GM12878 (cell line): ENCODE measurements around the gene RAB25. TPM values are rescaled to one million over a fixed set of nuclear protein-coding genes. Genes with fewer than 3 reads are reported as not detected.
A peak's percentile ranks its signal among the peaks of the same experiment; 100 is the strongest.

Experiments
- ATAC-seq: fragments of 200-7000 bp; cut with Tn5 transposase; 3 replicates; pipeline ENCODE4 v1.9.1; 2020; ENCODE audit warnings: mild to moderate bottlenecking, moderate library complexity
- BruUV-seq: library from RNA; stranded (reverse); fragments of 400-500 nt; replicated peaks from 2 replicates; lab custom pipeline; 2021; lab: Mats Ljungman, UMichigan
- CTCF ChIA-PET: fragments of 300-600 bp; sonication (Branson Sonifier 250); formaldehyde crosslinking; extraction: SDS; loops from one replicate; lab custom pipeline; 2021; ENCODE audit warnings: inconsistent platforms; lab: Yijun Ruan, JAX
- POLR2A ChIA-PET: fragments of 350-600 bp; formaldehyde crosslinking; extraction: SDS; loops from one replicate; lab custom pipeline; 2021; ENCODE audit warnings: inconsistent platforms; lab: Charles Lee
- RAD21 ChIA-PET: fragments of 300-600 bp; sonication (Branson Sonifier 250); formaldehyde crosslinking; loops from one replicate; lab custom pipeline; 2023; ENCODE audit warnings: antibody characterized with exemption; ENCODE audit not compliant: unreplicated experiment; lab: Charles Lee
- SMC1A ChIA-PET: fragments of 300-600 bp; sonication (Branson Sonifier 250); formaldehyde crosslinking; loops from one replicate; lab custom pipeline; 2023; ENCODE audit not compliant: unreplicated experiment, uncharacterized antibody; lab: Charles Lee
- DNase-seq: peaks from one replicate; pipeline ENCODE4 v3.0.0-alpha.2; 2011; ENCODE audit warnings: low read depth, low spot score
- FAIRE-seq: peaks from 3 replicates; lab custom pipeline; 2011; peaks lifted over from hg19 to GRCh38; lab: Jason Lieb, UNC
- H2AFZ ChIP-seq: 2 replicates; pipeline ENCODE4 v1.6.0; 2011; ENCODE audit warnings: low read depth, low read length, control low read depth; ENCODE audit not compliant: control insufficient read depth
- H3K27ac ChIP-seq: 2 replicates; pipeline ENCODE4 v1.5.1; 2011; ENCODE audit warnings: control low read depth; ENCODE audit not compliant: control insufficient read depth, insufficient read depth
- H3K27me3 ChIP-seq, 2 experiments: replicated peaks in 1 of 2; 2 replicates each; pipeline versions ENCODE4 v1.6.0 to v1.6.1; 2011; ENCODE audit warnings: low read length in 1 of 2; ENCODE audit not compliant: control insufficient read depth in 2 of 2, insufficient read depth in 2 of 2
- H3K36me3 ChIP-seq, 2 experiments: 2 replicates each; pipeline ENCODE4 v1.5.1; 2011; ENCODE audit warnings: low read length in 1 of 2; ENCODE audit not compliant: control insufficient read depth in 2 of 2, insufficient read depth in 2 of 2
- H3K4me1 ChIP-seq: 2 replicates; pipeline ENCODE4 v1.6.1; 2011; ENCODE audit warnings: mild to moderate bottlenecking, low read length, moderate library complexity, mixed read lengths; ENCODE audit not compliant: control insufficient read depth, insufficient read depth
- H3K4me2 ChIP-seq: 2 replicates; pipeline ENCODE4 v1.6.0; 2011; ENCODE audit warnings: control low read depth; ENCODE audit not compliant: control insufficient read depth, insufficient read depth
- H3K4me3 ChIP-seq: fragments of 200-600 bp; sonication (generic); 2 replicates; pipeline ENCODE4 v1.5.1; 2016
- H3K79me2 ChIP-seq: 2 replicates; pipeline ENCODE4 v1.6.0; 2011; ENCODE audit warnings: low read length; ENCODE audit not compliant: control insufficient read depth, insufficient read depth
- H3K9ac ChIP-seq: 2 replicates; pipeline ENCODE4 v1.8.0; 2011; ENCODE audit warnings: low read length, control low read depth, mixed read lengths; ENCODE audit not compliant: control insufficient read depth, insufficient read depth
- H3K9me3 ChIP-seq: replicated peaks from 3 replicates; pipeline ENCODE4 v1.5.1; 2011; ENCODE audit warnings: mild to moderate bottlenecking, low read length; ENCODE audit not compliant: control insufficient read depth, insufficient read depth
- H4K20me1 ChIP-seq: 2 replicates; pipeline ENCODE4 v1.6.0; 2011; ENCODE audit not compliant: control insufficient read depth, insufficient read depth
- CBX3 ChIP-seq: fragments of 200-600 bp; sonication (generic); IDR thresholded peaks from 2 replicates; pipeline ENCODE4 v1.6.1; 2016; ENCODE audit warnings: low read depth, borderline replicate concordance
- CEBPB ChIP-seq, 2 experiments: fragments of 150-350 bp in 1 of 2; IDR thresholded peaks; 2 replicates each; pipeline ENCODE4 v1.6.1; 2012 to 2014; ENCODE audit warnings: low read depth in 2 of 2, low read length in 2 of 2, borderline replicate concordance in 1 of 2, inconsistent platforms in 1 of 2
- ETV6 ChIP-seq, 2 experiments: fragments of 450-650 bp in 1 of 2; IDR thresholded peaks in 1 of 2; conservative IDR thresholded peaks in 1 of 2; 2 replicates each; pipeline ENCODE4 v1.6.1; 2014; ENCODE audit warnings: antibody characterized with exemption in 1 of 2, borderline replicate concordance in 1 of 2, low read depth in 1 of 2, mild to moderate bottlenecking in 1 of 2, moderate library complexity in 1 of 2
- FOXM1 ChIP-seq: IDR thresholded peaks from 2 replicates; pipeline ENCODE4 v1.6.1; 2012; ENCODE audit warnings: low read depth, mild to moderate bottlenecking, inconsistent platforms, low read length, moderate library complexity
- GATAD2B ChIP-seq: fragments of 450-650 bp; conservative IDR thresholded peaks from 2 replicates; pipeline ENCODE4 v1.6.1; 2017; ENCODE audit warnings: low read depth, mild to moderate bottlenecking, moderate library complexity
- MEF2A ChIP-seq: IDR thresholded peaks from 2 replicates; pipeline ENCODE4 v1.6.1; 2011; ENCODE audit warnings: low read depth, mild to moderate bottlenecking, low read length, moderate library complexity; ENCODE audit not compliant: insufficient read depth
- MXI1 ChIP-seq: fragments of 150-350 bp; IDR thresholded peaks from 2 replicates; pipeline ENCODE4 v1.6.1; 2011; ENCODE audit warnings: low read depth, mild to moderate bottlenecking, inconsistent platforms, low read length, improper control_type of control experiment
- NBN ChIP-seq: fragments of 450-650 bp; IDR thresholded peaks from 2 replicates; pipeline ENCODE4 v1.6.1; 2016
- NR2C1 ChIP-seq: fragments of 450-650 bp; IDR thresholded peaks from 2 replicates; pipeline ENCODE4 v1.6.1; 2017; ENCODE audit warnings: antibody characterized with exemption, mild to moderate bottlenecking, moderate library complexity
- SMAD1 ChIP-seq: fragments of 450-650 bp; IDR thresholded peaks from 2 replicates; pipeline ENCODE4 v1.6.1; 2018; ENCODE audit warnings: mild to moderate bottlenecking, low read depth; ENCODE audit not compliant: partially characterized antibody
- SMAD5 ChIP-seq: IDR thresholded peaks from 2 replicates; pipeline ENCODE4 v1.6.1; 2016; ENCODE audit warnings: antibody characterized with exemption, low read depth
- SPI1 ChIP-seq: IDR thresholded peaks from 2 replicates; pipeline ENCODE4 v1.6.1; 2011; ENCODE audit warnings: low read depth, mild to moderate bottlenecking, low read length, moderate library complexity, borderline replicate concordance; ENCODE audit not compliant: insufficient read depth
- ZNF217 ChIP-seq: fragments of 450-650 bp; IDR thresholded peaks from 2 replicates; pipeline ENCODE4 v1.6.1; 2017; ENCODE audit warnings: antibody characterized with exemption, mild to moderate bottlenecking
- ZNF274 ChIP-seq: IDR thresholded peaks from one replicate; pipeline ENCODE4 v1.8.0; 2011; ENCODE audit not compliant: insufficient read length, insufficient read depth
- WGBS: methylation state at CpG from one replicate; pipeline ENCODE4 v1.1.6; 2016; ENCODE audit warnings: low lambda C conversion rate; ENCODE audit not compliant: insufficient replicate concordance, insufficient coverage; ENCODE audit errors: missing lambda C conversion rate; 5-methylcytosine and 5-hydroxymethylcytosine counted together
- in situ Hi-C: fragments of 300-500 bp; cut with MboI; formaldehyde crosslinking; loops from 9 replicates; pipeline ENCODE4 v1.14.3; 2018; ENCODE audit warnings: mixed read lengths
- intact Hi-C: fragments of 100-400 bp; cut with micrococcal nuclease; formaldehyde crosslinking; loops from one replicate; pipeline ENCODE4 v1.14.2; 2022; ENCODE audit not compliant: unreplicated experiment
- polyA plus RNA-seq, 11 experiments: library from polyadenylated mRNA; depleted of rRNA in 4 of 11; unstranded in 6 of 11; stranded (reverse) in 5 of 11; fragments of >200 nt; fragmentation: Nextera tagmentation in 4 of 11; fragmentation: Illumina TruSeq in 1 of 11; extraction: Ambion mirVana in 4 of 11; extraction: Trizol in 1 of 11; gene quantifications; 1 replicate in 1 of 11; 2 replicates in 10 of 11; pipeline versions ENCODE4 v1.2.1 to v1.2.3, GENCODE V29; 2011 to 2016; ENCODE audit warnings: inconsistent platforms in 2 of 11, missing spikeins in 2 of 11, low read depth in 1 of 11
- total RNA-seq, 4 experiments: library from RNA; depleted of rRNA in 3 of 4; stranded (reverse); fragments of >200 nt in 3 of 4; fragmentation: Illumina TruSeq in 1 of 4; extraction: Trizol in 1 of 4; gene quantifications; 2 replicates each; pipeline versions ENCODE4 v1.2.1 to v1.2.3, GENCODE V29; 2013 to 2021
- TF ChIP-seq, protein P1 (sequence below): fragments of 450-650 bp; conservative IDR thresholded peaks from 2 replicates; pipeline ENCODE4 v1.6.1; 2017; ENCODE audit warnings: mild to moderate bottlenecking, moderate library complexity
- TF ChIP-seq, protein P2 (sequence below): IDR thresholded peaks from 2 replicates; pipeline ENCODE4 v1.6.1; 2011; ENCODE audit warnings: mild to moderate bottlenecking, low read depth, low read length, moderate library complexity; ENCODE audit not compliant: insufficient replicate concordance
- TF ChIP-seq, protein P3 (sequence below): IDR thresholded peaks from 2 replicates; pipeline ENCODE4 v1.6.1; 2012; ENCODE audit warnings: low read depth, low read length, improper control_type of control experiment

Gene RAB25
- total and polyA plus RNA-seq, 10 of the 15 experiments (the other 5 are each of a cell fraction or from before 2014, with no cell fraction given) = 0.16 to 0.36 (median 0.22) TPM; not detected in 7

DNA sequence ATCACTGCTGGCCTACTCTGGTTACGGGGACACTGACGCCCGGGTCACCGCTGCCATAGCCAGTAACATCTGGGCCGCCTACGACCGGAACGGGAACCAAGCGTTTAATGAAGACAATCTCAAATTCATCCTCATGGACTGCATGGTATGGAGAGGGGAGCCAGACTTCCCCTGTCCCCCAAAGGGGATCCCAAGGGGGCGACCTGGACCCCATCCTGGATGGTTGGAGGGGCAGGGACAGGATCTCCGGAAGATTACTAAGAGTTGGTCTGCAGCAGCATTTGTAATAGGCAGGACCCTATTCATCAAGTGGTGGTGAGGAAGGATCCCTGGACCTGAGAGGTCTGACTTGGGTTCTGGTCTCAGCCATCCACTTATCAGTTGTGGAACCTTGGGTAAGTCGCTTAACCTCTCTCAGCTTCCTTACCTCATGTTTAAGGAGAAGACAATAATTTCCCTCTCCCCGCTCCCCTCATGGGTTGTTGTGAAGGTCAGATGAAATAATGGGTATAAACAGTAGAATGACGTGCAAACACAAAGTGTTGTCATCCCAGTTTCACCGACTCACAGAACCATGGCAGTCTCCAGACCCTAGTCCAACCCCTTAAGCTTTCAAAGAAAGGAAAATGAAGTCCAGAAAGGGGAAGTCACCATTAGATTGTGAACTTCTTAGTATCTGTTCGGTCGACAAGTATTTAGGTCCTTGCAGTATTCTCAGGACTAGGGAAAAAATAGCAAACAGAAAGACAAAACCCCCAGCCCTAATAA is 5.5 kb upstream of the RAB25 start:
- TF ChIP-seq ZNF217 (no peak), ETV6 (conservative IDR thresholded peaks at IDR 0.05 in 1 of 2, IDR thresholded peaks at IDR 0.05 in 1 of 2; ENCODE audit: borderline replicate concordance in 1 of 2, low read depth in 1 of 2) (no peak), SMAD1 (no peak), MEF2A (no peak), NR2C1 (no peak), FOXM1 (no peak), MXI1 (no peak), CEBPB (IDR thresholded peaks at IDR 0.05; ENCODE audit: borderline replicate concordance in 1 of 2, low read depth in 2 of 2, low read length in 2 of 2) (no peak), CBX3 (no peak), NBN (no peak), ZNF274 (no peak), SPI1 (peak; percentile 85; the same call in 1 of the 2 replicates), GATAD2B (no peak), SMAD5 (0 out of 2 replicates have a peak, but pooled peaks have one; percentile 31)
- TF ChIP-seq, protein P1, sequence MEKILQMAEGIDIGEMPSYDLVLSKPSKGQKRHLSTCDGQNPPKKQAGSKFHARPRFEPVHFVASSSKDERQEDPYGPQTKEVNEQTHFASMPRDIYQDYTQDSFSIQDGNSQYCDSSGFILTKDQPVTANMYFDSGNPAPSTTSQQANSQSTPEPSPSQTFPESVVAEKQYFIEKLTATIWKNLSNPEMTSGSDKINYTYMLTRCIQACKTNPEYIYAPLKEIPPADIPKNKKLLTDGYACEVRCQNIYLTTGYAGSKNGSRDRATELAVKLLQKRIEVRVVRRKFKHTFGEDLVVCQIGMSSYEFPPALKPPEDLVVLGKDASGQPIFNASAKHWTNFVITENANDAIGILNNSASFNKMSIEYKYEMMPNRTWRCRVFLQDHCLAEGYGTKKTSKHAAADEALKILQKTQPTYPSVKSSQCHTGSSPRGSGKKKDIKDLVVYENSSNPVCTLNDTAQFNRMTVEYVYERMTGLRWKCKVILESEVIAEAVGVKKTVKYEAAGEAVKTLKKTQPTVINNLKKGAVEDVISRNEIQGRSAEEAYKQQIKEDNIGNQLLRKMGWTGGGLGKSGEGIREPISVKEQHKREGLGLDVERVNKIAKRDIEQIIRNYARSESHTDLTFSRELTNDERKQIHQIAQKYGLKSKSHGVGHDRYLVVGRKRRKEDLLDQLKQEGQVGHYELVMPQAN = no peak
- TF ChIP-seq, protein P2, sequence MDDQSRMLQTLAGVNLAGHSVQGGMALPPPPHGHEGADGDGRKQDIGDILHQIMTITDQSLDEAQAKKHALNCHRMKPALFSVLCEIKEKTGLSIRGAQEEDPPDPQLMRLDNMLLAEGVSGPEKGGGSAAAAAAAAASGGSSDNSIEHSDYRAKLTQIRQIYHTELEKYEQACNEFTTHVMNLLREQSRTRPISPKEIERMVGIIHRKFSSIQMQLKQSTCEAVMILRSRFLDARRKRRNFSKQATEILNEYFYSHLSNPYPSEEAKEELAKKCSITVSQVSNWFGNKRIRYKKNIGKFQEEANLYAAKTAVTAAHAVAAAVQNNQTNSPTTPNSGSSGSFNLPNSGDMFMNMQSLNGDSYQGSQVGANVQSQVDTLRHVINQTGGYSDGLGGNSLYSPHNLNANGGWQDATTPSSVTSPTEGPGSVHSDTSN = no peak
- TF ChIP-seq, protein P3, sequence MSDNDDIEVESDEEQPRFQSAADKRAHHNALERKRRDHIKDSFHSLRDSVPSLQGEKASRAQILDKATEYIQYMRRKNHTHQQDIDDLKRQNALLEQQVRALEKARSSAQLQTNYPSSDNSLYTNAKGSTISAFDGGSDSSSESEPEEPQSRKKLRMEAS = no peak
- H2AFZ ChIP-seq = peak overlapping the region; percentile 98
- intact Hi-C loops (loop anchor here (2.0 to 10.0 kb wide), 3 partner anchors 35 to 201 kb away; partner anchors contain the start of genes GON4L, SSR2 and SYT11), in situ Hi-C loops (no loop called here)
- ChIA-PET RAD21 (interaction anchor here (1.1 kb wide), 1 partner anchor 11 kb away, joined by 3 read pairs; no protein-coding TSS in a partner anchor), CTCF (interaction anchor here (1.2 to 3.1 kb wide), 2 partner anchors 10 to 66 kb away, joined by 5 to 28 read pairs; no protein-coding TSS in a partner anchor), SMC1A (interaction anchor here (1.0 to 2.3 kb wide), 2 partner anchors 11 to 117 kb away, joined by 4 to 7 read pairs; no protein-coding TSS in a partner anchor), POLR2A (interaction anchor here (0.7 to 1.2 kb wide), 2 partner anchors 35 to 110 kb away, joined by 3 to 4 read pairs; partner anchors contain the start of gene SSR2)
- H3K4me3 ChIP-seq = peak overlapping the region; percentile 93
- peak overlapping the region; percentile 99 for H3K4me2 ChIP-seq
- WGBS = 19% methylated on average over 17 of the region's 17 CpGs
- peak overlapping the region; percentile 96 for H3K9ac ChIP-seq
- H3K4me1 ChIP-seq = no peaks in the 10 kb centered on the region; the same call in 1 of the 2 replicates
- no peaks in the 10 kb centered on the region for H4K20me1 ChIP-seq
- FAIRE-seq (no peak), DNase-seq (no peak), ATAC-seq (peak; percentile 1; the same call in 1 of the 3 replicates)
- no peaks in the 10 kb centered on the region for H3K36me3 ChIP-seq
- H3K27me3 ChIP-seq = no peaks in the 10 kb centered on the region
- peak overlapping the region; percentile 95 for H3K27ac ChIP-seq
- no peaks in the 10 kb centered on the region for H3K9me3 ChIP-seq
- peaks cover 19% of the 10 kb centered on the region for H3K79me2 ChIP-seq
- no TSS peak for BruUV-seq
